ENCODE measurements around the gene ZBTB40.

- no peak for TF ChIP-seq CTCF (IDR thresholded peaks at IDR 0.05)
- no peak for TF ChIP-seq POLR2A (IDR thresholded peaks at IDR 0.05)
- no peak for TF ChIP-seq EP300 (IDR thresholded peaks at IDR 0.05)
Observed at GRCh38 chr1:22525646-22526045, 74.0 kb downstream of the ZBTB40 start.

Measured in ovary (tissue), 3 donors.